Measurements from ENCODE around the gene PRTN3. TPM values are rescaled to one million over a fixed set of nuclear protein-coding genes. Genes with fewer than 3 reads are reported as not detected.

The PRTN3 gene
- total RNA-seq, 6 experiments from 2014 or later, result 2.3 to 2.9 TPM; not detected in 4

- intact Hi-C loops (cut with DNase I), result no loop called here
- no peak for TF ChIP-seq CTCF (IDR thresholded peaks at IDR 0.05)
- H3K27me3 ChIP-seq, result no peaks in the 10 kb centered on the region
- peak overlapping the region; percentile 90 to 95 (median 93) for H3K4me3 ChIP-seq
- H3K9me3 ChIP-seq, result no peaks in the 10 kb centered on the region
- peak overlapping the region in 2 of 3 donors; percentile 72 to 79 for H3K27ac ChIP-seq
- WGBS (ENCODE audit: insufficient coverage, low coverage, low lambda C conversion rate, missing lambda C conversion rate), result 5% methylated on average over 4 of the region's 17 CpGs
- ATAC-seq, result peak in 3 of 4 donors; percentile 1 to 15 (median 6)
- DNase-seq, result peak in 2 of 3 donors; percentile 71 to 82
- peaks cover 0 to 31% (median 19%) of the 10 kb centered on the region in 4 donors for H3K4me1 ChIP-seq
- peaks cover under 1 to 34% (median 21%) of the 10 kb centered on the region in 4 donors for H3K36me3 ChIP-seq
Observed at GRCh38 chr19:800360-801029, 40.3 kb upstream of the PRTN3 start.

- Histone ChIP-seq H3K27me3 (no peaks in the 10 kb centered on the region), H3K9me3 (no peaks in the 10 kb centered on the region), H3K4me1 (peaks cover 0 to 31% (median 19%) of the 10 kb centered on the region in 4 donors), H3K27ac (peak overlapping the region in 2 of 3 donors; percentile 72 to 79), H3K4me3 (peak overlapping the region; percentile 21 to 95 (median 93)), H3K36me3 (peaks cover 8 to 41% (median 27%) of the 10 kb centered on the region in 4 donors)
- intact Hi-C loops (cut with DNase I), result no loop called here
- TF ChIP-seq POLR2A (IDR thresholded peaks at IDR 0.05) (no peak), CTCF (IDR thresholded peaks at IDR 0.05) (no peak)
- WGBS (ENCODE audit: insufficient coverage, low coverage, low lambda C conversion rate, missing lambda C conversion rate), result 33% methylated on average over 7 of the region's 29 CpGs
- ATAC-seq (no peak), DNase-seq (peak in 2 of 3 donors; percentile 56 to 75)
Observed at GRCh38 chr19:801030-801860, 39.6 kb upstream of the PRTN3 start.

GRCh38 chr19:801861-802497 lies 38.8 kb upstream of the PRTN3 start:
- ATAC-seq (no peak), DNase-seq (peak in 2 of 3 donors; percentile 49 to 52)
- Histone ChIP-seq H3K36me3 (peaks cover 11 to 49% (median 35%) of the 10 kb centered on the region in 4 donors), H3K27ac (peak overlapping the region in 1 of 3 donors; percentile 79), H3K4me1 (peaks cover 0 to 31% (median 19%) of the 10 kb centered on the region in 4 donors), H3K4me3 (no peak overlapping the region), H3K27me3 (no peaks in the 10 kb centered on the region), H3K9me3 (no peaks in the 10 kb centered on the region)
- WGBS (ENCODE audit: insufficient coverage, low coverage, low lambda C conversion rate, missing lambda C conversion rate), result 49% methylated on average over 12 of the region's 23 CpGs
- TF ChIP-seq CTCF (IDR thresholded peaks at IDR 0.05) (no peak), POLR2A (IDR thresholded peaks at IDR 0.05) (no peak)
- intact Hi-C loops (cut with DNase I), result no loop called here

GRCh38 chr19:802498-803098 lies 38.2 kb upstream of the PRTN3 start:
- intact Hi-C loops (cut with DNase I), result no loop called here
- DNase-seq (no peak), ATAC-seq (no peak)
- no peak overlapping the region for H3K4me3 ChIP-seq
- no peak overlapping the region for H3K27ac ChIP-seq
- H3K36me3 ChIP-seq, result peaks cover 11 to 55% (median 41%) of the 10 kb centered on the region in 4 donors
- no peaks in the 10 kb centered on the region for H3K9me3 ChIP-seq
- H3K27me3 ChIP-seq, result no peaks in the 10 kb centered on the region
- peaks cover 0 to 31% (median 19%) of the 10 kb centered on the region in 4 donors for H3K4me1 ChIP-seq
- WGBS (ENCODE audit: insufficient coverage, low coverage, low lambda C conversion rate, missing lambda C conversion rate), result 52% methylated on average over 20 of the region's 28 CpGs
- no peak for TF ChIP-seq POLR2A (IDR thresholded peaks at IDR 0.05)
- TF ChIP-seq CTCF (IDR thresholded peaks at IDR 0.05), result no peak
